GM04504 (cell line): Measurements from ENCODE around the gene PLRG1.
A peak's percentile ranks its signal among the peaks of the same experiment; 100 is the strongest.
"Not testable (repeated sequence)": the region's sequence is repeated elsewhere in the genome, so short reads cannot be mapped to it uniquely, and the experiment has no call there.

Experiments used
- DNase-seq: peaks from one replicate; pipeline ENCODE4 v3.0.0-alpha.2; 2012; ENCODE audit warnings: low read depth

PLRG1 gene

DNA sequence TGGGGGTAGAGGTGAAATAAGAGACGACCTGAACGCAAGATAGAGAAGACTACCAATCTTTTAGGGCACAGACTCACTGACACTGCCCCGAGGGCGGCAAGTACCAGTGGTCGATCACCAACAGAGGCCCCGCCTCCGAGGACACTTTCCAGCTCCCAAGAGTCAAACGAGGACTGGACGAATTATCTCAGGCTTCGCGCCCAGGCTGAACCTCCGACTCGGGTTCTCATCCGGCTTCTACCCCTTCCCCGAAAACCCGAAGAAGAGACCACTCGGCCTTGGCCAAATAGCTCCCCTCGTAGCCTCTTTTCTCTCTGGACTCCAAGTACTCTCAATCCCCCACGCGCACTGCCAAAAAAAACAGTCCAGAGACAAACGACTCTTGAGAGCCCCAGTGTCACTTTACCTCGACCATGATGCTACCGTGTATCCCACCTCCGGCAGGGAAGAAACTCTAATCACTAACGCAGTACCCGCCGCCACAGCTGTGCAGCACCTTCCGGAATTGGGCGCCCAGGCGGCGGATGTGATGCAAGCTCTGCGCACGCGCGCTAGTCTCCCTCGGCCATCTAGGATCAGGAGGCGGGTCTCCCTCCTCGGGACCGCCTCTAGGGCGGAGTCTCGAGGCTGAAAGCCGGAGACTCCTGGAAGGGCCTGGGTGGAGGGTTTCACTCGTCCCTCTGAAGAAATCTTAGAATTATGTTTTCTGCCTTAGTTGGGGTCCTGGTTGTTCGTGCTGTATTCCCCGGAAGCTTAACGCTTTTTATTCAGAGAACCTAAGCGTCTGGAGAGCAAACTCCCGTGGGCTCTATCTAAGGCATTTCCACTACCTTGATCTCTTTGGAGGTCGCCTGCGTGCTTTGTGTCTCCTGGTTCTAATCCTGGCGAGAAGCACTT is at the start of gene PLRG1:
Gene PLRG1, minus strand, starts transcription at position 507 of the 897 bp plus-strand sequence. Its CDS starts 92 bp downstream, at position 415.
- peak; percentile 86 for DNase-seq

GRCh38 chr4:154597798-154598774 is 47.9 kb upstream of the PLRG1 start:
- no peak for DNase-seq

- DNase-seq: not testable (repeated sequence)
Observed at GRCh38 chr4:154597281-154597680, 47.1 kb upstream of the PLRG1 start.

- DNase-seq: no peak
Observed at GRCh38 chr4:154595807-154596206, 45.6 kb upstream of the PLRG1 start.

DNA sequence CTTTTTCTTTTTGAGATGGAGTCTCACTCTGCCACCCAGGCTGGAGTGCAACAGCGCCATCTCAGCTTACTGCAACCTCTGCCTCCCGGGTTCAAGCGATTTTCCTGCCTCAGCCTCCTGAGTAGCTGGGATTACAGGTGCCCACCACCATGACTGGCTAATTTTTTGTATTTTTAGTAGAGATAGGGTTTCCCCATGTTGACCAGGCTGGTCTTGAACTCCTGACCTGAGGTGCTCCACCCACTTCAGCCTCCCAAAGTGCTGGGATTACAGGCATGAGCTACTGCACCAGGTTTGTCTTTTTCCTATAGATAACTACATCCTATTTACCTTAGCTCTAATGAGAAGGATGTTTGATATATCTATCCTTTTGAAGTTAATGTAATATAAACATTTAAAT is 44.1 kb upstream of the PLRG1 start:
- not testable (repeated sequence) for DNase-seq

GRCh38 chr4:154593868-154594267 is 43.7 kb upstream of the PLRG1 start:
- no peak for DNase-seq

DNA sequence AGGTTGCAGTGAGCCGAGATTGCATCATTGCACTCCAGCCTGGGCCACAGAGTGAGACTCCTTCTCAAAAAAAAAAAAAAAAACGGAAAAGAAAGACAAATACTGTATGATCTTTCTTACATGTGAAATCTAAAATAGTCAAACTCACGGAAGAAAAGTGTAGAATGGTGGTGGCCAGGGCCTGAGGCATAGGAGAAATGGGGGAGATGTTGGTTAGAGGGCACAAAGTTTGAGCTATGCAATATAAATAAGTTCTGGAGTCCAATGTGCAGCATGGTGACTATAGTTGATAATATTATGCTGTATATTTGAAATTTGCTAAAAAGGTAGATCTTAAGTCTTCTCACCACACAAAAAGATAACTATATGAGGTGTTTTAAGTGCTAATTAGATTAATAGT is 41.7 kb upstream of the PLRG1 start:
- no peak for DNase-seq

DNA sequence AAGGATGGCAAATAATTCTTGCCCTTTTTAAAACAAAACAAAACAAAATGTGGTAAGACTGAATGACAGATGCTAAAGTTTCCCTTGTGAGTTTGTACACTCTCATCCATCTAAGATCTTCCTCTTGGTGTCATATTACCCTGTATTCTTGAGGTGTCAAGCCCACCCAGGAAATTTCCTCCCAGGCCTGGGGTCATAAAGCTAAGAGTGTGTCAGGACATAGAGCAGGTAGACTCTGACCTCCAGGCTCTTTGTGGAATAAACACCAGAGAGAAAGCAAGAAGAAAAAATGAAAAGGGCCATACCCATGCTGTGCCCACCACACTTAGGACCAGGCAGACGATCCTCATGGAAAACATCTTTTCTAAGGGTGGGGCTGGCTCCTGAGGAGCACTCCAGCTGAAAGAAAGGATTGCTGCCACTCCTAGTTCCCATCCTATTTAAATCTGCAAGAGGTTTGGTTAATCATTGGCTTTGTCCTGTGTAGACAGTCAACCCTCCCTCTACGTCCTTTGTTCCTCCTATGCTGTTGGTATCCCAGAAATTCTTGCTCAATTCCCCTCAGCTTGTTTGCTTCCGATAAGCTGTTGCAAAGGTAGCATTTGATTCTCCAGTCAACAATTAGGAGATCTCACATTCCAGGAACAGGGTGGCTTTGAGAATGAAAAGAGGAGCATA is 40.3 kb upstream of the PLRG1 start, which contains the start of gene FGA:
Gene FGA, minus strand, starts transcription at position 414 of the 678 bp plus-strand sequence. Its CDS starts 55 bp downstream, at position 359.
- DNase-seq: no peak

DNA sequence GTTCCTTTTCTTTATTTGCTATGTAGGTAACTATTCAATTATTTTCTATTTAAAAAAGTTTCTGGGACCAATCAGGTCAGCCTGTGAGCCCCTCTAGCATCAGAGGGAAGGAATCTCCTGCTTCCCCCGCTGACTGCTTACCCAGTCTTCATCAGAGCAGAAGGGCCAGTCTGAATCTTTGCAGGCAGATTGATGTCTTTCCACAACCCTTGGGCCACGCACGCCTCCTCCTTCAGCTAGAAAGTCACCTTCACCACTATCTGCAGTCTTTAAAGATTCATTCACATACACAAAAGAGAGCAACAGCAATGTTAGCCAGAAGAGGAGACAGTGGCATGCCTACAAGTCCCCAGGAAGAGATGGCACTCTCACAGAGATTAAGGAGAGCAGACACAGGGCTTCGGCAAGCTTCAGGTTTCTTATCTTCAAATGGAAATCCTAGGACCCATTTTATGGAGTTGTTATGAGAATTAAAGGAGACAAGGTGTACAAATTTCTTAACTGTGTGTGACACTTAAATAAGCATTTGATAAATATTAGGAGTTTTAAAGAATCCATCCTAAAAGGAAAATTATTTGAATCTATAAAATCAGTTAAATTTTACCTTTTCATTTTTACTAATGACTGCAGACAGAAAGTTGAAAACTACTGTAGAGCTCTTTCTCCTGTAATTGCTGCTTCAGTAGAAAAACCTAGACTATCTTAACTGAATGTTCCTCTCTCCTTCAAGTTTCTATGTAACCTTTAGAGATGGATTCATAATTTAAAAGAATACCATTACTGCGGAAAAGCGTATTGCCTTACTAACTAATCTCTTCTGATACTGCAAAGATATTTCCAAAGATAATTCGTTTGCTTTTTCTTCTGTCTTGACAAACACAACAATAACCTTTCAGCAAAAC is 39.3 kb upstream of the PLRG1 start:
- DNase-seq: no peak

- no peak for DNase-seq
Observed at GRCh38 chr4:154588198-154588597, 38.0 kb upstream of the PLRG1 start.

DNA sequence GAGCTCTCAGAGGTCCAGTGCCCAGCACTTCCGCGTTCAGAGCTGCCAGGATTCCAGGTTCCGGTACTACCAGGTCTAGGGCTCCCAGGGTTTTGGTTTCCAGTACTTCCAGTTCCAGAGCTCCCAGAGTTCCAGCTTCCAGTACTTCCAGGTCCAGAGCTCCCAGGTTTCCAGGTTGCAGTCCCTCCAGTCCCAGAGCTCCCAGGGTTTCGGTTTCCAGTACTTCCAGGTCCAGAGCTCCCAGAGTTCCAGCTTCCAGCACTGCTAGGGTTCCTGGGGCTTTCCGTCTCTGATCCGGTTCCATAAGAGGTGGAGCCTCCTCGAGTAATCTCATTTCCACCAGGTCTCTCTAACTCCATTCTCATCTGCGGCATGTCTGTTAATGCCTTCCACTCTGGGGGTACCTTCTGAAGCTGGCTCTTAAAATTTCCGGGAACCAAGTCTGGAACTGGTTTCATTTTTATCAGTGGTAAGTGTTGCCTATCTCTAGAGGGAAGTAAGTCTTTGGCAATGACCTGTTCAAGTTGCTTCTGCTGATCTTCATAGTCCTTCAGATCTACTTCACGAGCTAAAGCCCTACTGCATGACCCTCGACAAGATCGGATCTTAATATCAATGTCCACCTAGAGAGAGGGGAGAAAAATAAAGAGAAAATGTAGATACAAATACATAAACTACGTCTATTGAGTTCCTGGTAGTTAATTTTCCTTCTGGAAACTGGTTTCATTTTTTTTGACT is 36.3 kb upstream of the PLRG1 start:
- no peak for DNase-seq

DNA sequence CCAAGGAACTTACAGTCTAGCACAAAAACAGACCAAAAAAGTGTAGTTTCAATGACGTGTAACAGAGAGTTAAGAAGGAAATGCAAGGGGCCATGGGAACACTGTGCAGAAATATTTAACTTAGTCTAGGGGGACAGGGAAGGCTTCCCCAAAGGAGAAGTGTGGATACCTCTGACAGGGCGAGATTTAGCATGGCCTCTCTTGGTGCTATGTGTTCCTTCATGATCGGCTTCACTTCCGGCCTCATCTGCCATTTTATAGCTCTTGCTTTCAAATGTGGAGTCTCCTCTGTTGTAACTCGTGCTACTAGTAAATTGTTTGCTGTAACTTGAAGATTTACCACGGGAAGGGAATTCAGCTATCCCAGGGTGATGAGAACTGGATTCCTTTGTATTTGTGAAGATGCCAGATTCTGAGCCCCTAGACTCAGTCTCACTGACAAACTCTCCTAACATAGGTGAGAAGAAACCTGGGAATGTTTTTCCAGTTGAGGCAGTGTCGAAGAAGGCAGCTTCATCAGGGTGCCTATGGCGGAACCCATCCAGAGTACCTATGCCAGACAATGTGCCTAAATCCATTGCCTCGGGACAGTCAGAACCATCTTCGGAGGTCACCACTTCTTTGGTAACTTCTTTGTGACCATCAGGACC is 35.3 kb upstream of the PLRG1 start:
- no peak for DNase-seq

GRCh38 chr4:154584259-154584658 is 34.1 kb upstream of the PLRG1 start:
- no peak for DNase-seq

DNA sequence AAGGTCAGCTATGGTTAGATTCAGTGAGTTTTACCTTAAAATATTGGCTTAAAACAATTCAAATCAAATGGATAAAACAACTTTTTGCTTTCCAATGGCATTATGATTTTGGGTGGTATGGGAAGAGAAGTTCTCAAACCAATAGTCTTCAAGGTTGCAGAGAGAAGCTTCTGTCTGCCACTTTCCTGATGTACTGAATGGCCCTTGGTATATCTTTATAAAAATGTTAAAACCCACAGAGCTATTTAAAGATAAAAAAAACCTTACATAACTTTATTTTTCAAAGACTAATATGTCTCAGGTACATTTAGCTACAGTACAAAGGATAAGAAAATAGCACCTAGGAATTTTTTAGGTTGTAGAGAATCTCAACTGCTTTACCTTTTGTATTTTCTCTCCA is 33.5 kb upstream of the PLRG1 start:
- no peak for DNase-seq

DNA sequence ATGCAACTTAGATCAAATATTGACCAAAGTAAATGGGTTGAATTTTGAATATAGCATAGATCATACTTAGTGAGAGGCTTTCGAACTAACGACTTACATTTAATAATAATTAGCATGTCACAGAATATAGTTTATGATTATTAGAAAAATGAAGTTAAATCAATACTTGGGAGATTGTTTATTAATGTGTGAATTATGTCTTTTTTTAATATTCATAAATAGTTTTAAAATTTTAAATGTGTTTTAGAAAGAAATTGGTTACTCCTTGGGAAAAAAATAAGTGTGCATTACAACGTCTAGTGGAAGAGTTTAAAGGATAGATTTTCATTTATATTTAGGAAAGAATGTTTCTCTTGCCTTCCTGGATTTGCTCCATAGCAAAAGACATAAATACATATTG is 33.0 kb upstream of the PLRG1 start:
- DNase-seq: no peak

GRCh38 chr4:154582723-154583122 is 32.5 kb upstream of the PLRG1 start:
- DNase-seq: no peak

DNA sequence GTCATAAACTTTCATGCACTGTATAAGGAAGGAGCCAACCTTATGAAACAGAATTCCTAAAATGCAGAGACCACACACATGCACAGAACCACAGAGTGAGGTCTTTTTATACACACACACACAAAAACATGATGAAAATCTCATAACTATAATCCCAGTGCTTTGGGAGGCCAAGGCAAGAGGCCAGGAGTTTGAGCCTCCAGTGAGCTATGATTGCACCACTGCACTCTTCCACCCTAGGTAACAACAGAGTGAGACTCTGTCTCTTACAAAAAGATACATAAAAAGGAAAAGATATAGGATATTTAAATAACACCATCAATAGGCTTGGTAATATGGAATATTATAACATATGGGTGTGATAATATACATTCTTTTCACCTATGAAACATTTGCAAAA is 29.7 kb upstream of the PLRG1 start:
- no peak for DNase-seq

GRCh38 chr4:154578919-154579318 is 28.7 kb upstream of the PLRG1 start:
- no peak for DNase-seq

GRCh38 chr4:154577324-154577723 is 27.1 kb upstream of the PLRG1 start:
- no peak for DNase-seq

DNA sequence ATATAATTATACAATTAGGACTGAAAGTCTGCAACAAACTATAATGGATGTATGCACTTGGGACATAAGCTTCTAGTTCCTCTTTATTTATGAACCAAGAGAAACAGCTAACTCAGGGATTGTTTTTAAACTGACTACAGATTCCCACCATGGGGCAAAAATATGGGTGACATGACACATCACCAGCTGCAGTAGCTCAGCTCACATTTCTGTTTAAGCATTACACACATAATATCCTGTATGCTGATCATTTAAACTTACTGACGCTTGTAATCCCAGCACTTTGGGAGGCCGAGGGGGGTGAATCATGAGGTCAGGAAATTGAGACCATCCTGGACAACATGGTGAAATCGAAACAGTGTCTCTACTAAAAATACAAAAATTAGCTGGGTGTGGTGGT is 24.1 kb upstream of the PLRG1 start:
- DNase-seq: no peak
